HepG2 (cell line): ENCODE measurements around the gene WDR54. TPM values are rescaled to one million over a fixed set of nuclear protein-coding genes. Genes with fewer than 3 reads are reported as not detected.
A peak's percentile ranks its signal among the peaks of the same experiment; 100 is the strongest.

Experiments
- AFF4 ChIP-seq: sonication (generic); formaldehyde crosslinking; IDR thresholded peaks from 2 replicates; pipeline ENCODE4 v1.4.0; 2020; ENCODE audit warnings: missing genetic modification reagents
- BORCS8-MEF2B ChIP-seq: sonication (generic); formaldehyde crosslinking; IDR thresholded peaks from 2 replicates; pipeline ENCODE4 v1.8.0; 2022; ENCODE audit warnings: mild to moderate bottlenecking, missing genetic modification reagents
- DR1 ChIP-seq: sonication (generic); formaldehyde crosslinking; IDR thresholded peaks from 2 replicates; pipeline ENCODE4 v1.8.0; 2021; ENCODE audit warnings: mild to moderate bottlenecking, missing genetic modification reagents, inconsistent platforms
- FOXC1 ChIP-seq: sonication (generic); formaldehyde crosslinking; IDR thresholded peaks from 2 replicates; pipeline ENCODE4 v1.8.0; 2022; ENCODE audit warnings: mild to moderate bottlenecking, missing genetic modification reagents, borderline replicate concordance
- GATAD1 ChIP-seq: IDR thresholded peaks from 2 replicates; pipeline ENCODE4 v1.6.1; 2016; ENCODE audit warnings: missing genetic modification reagents, missing compliant biosample characterization
- GLI4 ChIP-seq: sonication (generic); formaldehyde crosslinking; IDR thresholded peaks from 2 replicates; pipeline ENCODE4 v1.5.1; 2020; ENCODE audit warnings: missing genetic modification reagents, mild to moderate bottlenecking, moderate library complexity, borderline replicate concordance
- HMG20B ChIP-seq: conservative IDR thresholded peaks from 2 replicates; pipeline ENCODE4 v1.6.1; 2016; ENCODE audit warnings: missing genetic modification reagents, missing compliant biosample characterization
- HOXA7 ChIP-seq: sonication (generic); formaldehyde crosslinking; IDR thresholded peaks from 2 replicates; pipeline ENCODE4 v1.8.1; 2022; ENCODE audit warnings: mild to moderate bottlenecking, missing genetic modification reagents, moderate library complexity
- KDM5A ChIP-seq: fragments of 200-600 bp; sonication (generic); IDR thresholded peaks from 2 replicates; pipeline ENCODE4 v1.7.0; 2018; ENCODE audit warnings: antibody characterized with exemption, mild to moderate bottlenecking, low read length, borderline replicate concordance
- MAFG ChIP-seq: sonication (generic); formaldehyde crosslinking; IDR thresholded peaks from 2 replicates; pipeline ENCODE4 v1.5.1; 2020; ENCODE audit warnings: mild to moderate bottlenecking, missing genetic modification reagents
- NKX3-1 ChIP-seq: sonication (generic); formaldehyde crosslinking; IDR thresholded peaks from 2 replicates; pipeline ENCODE4 v1.5.0; 2020; ENCODE audit warnings: missing genetic modification reagents
- PITX1 ChIP-seq: sonication (generic); formaldehyde crosslinking; IDR thresholded peaks from 2 replicates; pipeline ENCODE4 v1.5.1; 2020; ENCODE audit warnings: mild to moderate bottlenecking, missing genetic modification reagents
- SNRNP70 ChIP-seq: fragments of 200-400 bp; formaldehyde crosslinking; IDR thresholded peaks from 2 replicates; pipeline ENCODE4 v1.6.1; 2017; ENCODE audit warnings: mild to moderate bottlenecking, low read depth, low read length, moderate library complexity
- ZBTB7B ChIP-seq: sonication (generic); formaldehyde crosslinking; IDR thresholded peaks from 2 replicates; pipeline ENCODE4 v1.4.0; 2020; ENCODE audit warnings: missing genetic modification reagents
- ZC3H13 ChIP-seq: sonication (generic); formaldehyde crosslinking; IDR thresholded peaks from 2 replicates; pipeline ENCODE4 v1.8.1; 2023; ENCODE audit warnings: mild to moderate bottlenecking, missing genetic modification reagents, moderate library complexity
- ZNF138 ChIP-seq: sonication (generic); formaldehyde crosslinking; IDR thresholded peaks from 2 replicates; pipeline ENCODE4 v1.5.0; 2020; ENCODE audit warnings: mild to moderate bottlenecking, low read depth, missing genetic modification reagents
- ZNF317 ChIP-seq: sonication (generic); formaldehyde crosslinking; IDR thresholded peaks from 2 replicates; pipeline ENCODE4 v1.5.0; 2020; ENCODE audit warnings: mild to moderate bottlenecking, missing genetic modification reagents
- ZNF44 ChIP-seq: sonication (generic); formaldehyde crosslinking; IDR thresholded peaks from 2 replicates; pipeline ENCODE4 v1.5.1; 2020; ENCODE audit warnings: mild to moderate bottlenecking, missing genetic modification reagents
- ZNF609 ChIP-seq: sonication (generic); formaldehyde crosslinking; IDR thresholded peaks from 2 replicates; pipeline ENCODE4 v1.4.0; 2020; ENCODE audit warnings: mild to moderate bottlenecking, missing genetic modification reagents, borderline replicate concordance
- ZNF75D ChIP-seq: sonication (generic); formaldehyde crosslinking; IDR thresholded peaks from 2 replicates; pipeline ENCODE4 v1.8.1; 2023; ENCODE audit warnings: missing genetic modification reagents, mild to moderate bottlenecking, borderline replicate concordance
- ZNF766 ChIP-seq: sonication (generic); formaldehyde crosslinking; IDR thresholded peaks from 2 replicates; pipeline ENCODE4 v1.5.0; 2020; ENCODE audit warnings: missing genetic modification reagents, borderline replicate concordance
- polyA plus RNA-seq, 8 experiments: library from polyadenylated mRNA; depleted of rRNA in 3 of 8; stranded (reverse) in 7 of 8; unstranded in 1 of 8; fragments of >200 nt; fragmentation: Illumina TruSeq in 4 of 8; extraction: Trizol in 4 of 8; gene quantifications; 2 replicates each; pipeline versions ENCODE4 v1.2.1 to v1.2.3, GENCODE V29; 2011 to 2016; ENCODE audit warnings: low read depth in 4 of 8, missing spikeins in 1 of 8, mixed read lengths in 1 of 8; ENCODE audit not compliant: insufficient read depth in 1 of 8
- total RNA-seq, 5 experiments: library from RNA; depleted of rRNA; stranded (reverse); fragments of >200 nt; fragmentation: Illumina TruSeq; extraction: Trizol; gene quantifications; 2 replicates each; pipeline ENCODE4 v1.2.3, GENCODE V29; 2016; ENCODE audit warnings: low read depth in 1 of 5

Gene WDR54
- total and polyA plus RNA-seq, 2 of the 13 experiments (the other 11 are each of a cell fraction or from before 2014, with no cell fraction given), result 2.0 to 17.3 TPM

GRCh38 chr2:74429487-74430451 is 8.2 kb downstream of the WDR54 start (continued):
- TF ChIP-seq ZNF609 (CRISPR knock-in tag), result peak; percentile 89; the same call in 1 of the 2 replicates
- TF ChIP-seq NKX3-1, result no peak
- 0 out of 2 replicates have a peak, but pooled peaks have one; percentile 27 for TF ChIP-seq GLI4
- no peak for TF ChIP-seq MAFG (CRISPR knock-in tag)
- no peak; the same call in none of the 2 replicates for TF ChIP-seq HMG20B
- no peak for TF ChIP-seq ZNF766 (CRISPR knock-in tag)
- TF ChIP-seq DR1 (CRISPR knock-in tag), result no peak; the same call in 1 of the 2 replicates
- 0 out of 2 replicates have a peak, but pooled peaks have one; percentile 28 for TF ChIP-seq KDM5A
- TF ChIP-seq AFF4 (CRISPR knock-in tag), result no peak
- TF ChIP-seq ZNF138 (CRISPR knock-in tag), result no peak
- TF ChIP-seq ZBTB7B, result peak; percentile 90
- peak; percentile 70; the same call in 1 of the 2 replicates for TF ChIP-seq ZC3H13
- TF ChIP-seq PITX1 (CRISPR knock-in tag), result peak; percentile 68
- no peak for TF ChIP-seq ZNF75D
- TF ChIP-seq GATAD1 (CRISPR knock-in tag), result peak; percentile 44; the same call in 1 of the 2 replicates
- TF ChIP-seq FOXC1 (CRISPR knock-in tag), result no peak
- TF ChIP-seq ZNF317 (CRISPR knock-in tag), result no peak
- TF ChIP-seq SNRNP70, result no peak
- TF ChIP-seq ZNF44, result peak; percentile 70
- peak; percentile 55; the same call in 1 of the 2 replicates for TF ChIP-seq BORCS8-MEF2B (CRISPR knock-in tag)
- TF ChIP-seq HOXA7 (CRISPR knock-in tag), result no peak
